ENCODE data around the gene TSGA10IP.

GRCh38 chr11:65937766-65938165 is 7.5 kb upstream of the TSGA10IP start:
- TF ChIP-seq CTCF (IDR thresholded peaks at IDR 0.05; ENCODE audit: insufficient read depth, low read length) (no peak), REST (IDR thresholded peaks at IDR 0.05; ENCODE audit: insufficient replicate concordance, low read depth) (no peak), GABPA (IDR thresholded peaks at IDR 0.05; ENCODE audit: low read depth) (no peak), POLR2AphosphoS5 (IDR thresholded peaks at IDR 0.05; ENCODE audit: low read depth) (no peak)

Data from HL-60 (cell line).